Activated CD4-positive, alpha-beta T cell treated with anti-CD3 and anti-CD28 coated beads, Interleukin-2, amount 50 U/mL, for 1 hour (primary cell): ENCODE measurements around the gene UBD.

Source experiments
- DNase-seq: peaks from one replicate; pipeline ENCODE4 v3.0.0-alpha.2; 2020

The UBD gene

GRCh38 chr6:29561091-29561490, 1.6 kb upstream of the UBD start:
- no peak for DNase-seq

GRCh38 chr6:29558439-29559079, 973 bp downstream of the UBD start:
- DNase-seq, result no peak

- no peak for DNase-seq
Measured at GRCh38 chr6:29557320-29557719, 2.2 kb downstream of the UBD start.

GRCh38 chr6:29554764-29555163, 4.8 kb downstream of the UBD start:
- DNase-seq, result no peak

GRCh38 chr6:29553268-29554057, 6.1 kb downstream of the UBD start:
- no peak for DNase-seq

- DNase-seq, result no peak
Measured at GRCh38 chr6:29552512-29553051, 7.0 kb downstream of the UBD start.

- DNase-seq, result no peak
Measured at GRCh38 chr6:29547573-29547972, 12.0 kb downstream of the UBD start.

- DNase-seq, result no peak
Measured at GRCh38 chr6:29537714-29538403, 21.7 kb downstream of the UBD start.

GRCh38 chr6:29532320-29532951, 27.1 kb downstream of the UBD start:
- no peak for DNase-seq

- DNase-seq, result no peak
Measured at GRCh38 chr6:29531668-29532067, 27.9 kb downstream of the UBD start.

GRCh38 chr6:29530671-29531310, 28.7 kb downstream of the UBD start:
- DNase-seq, result no peak

GRCh38 chr6:29529956-29530355, 29.6 kb downstream of the UBD start:
- no peak for DNase-seq

- no peak for DNase-seq
Measured at GRCh38 chr6:29528988-29529560, 30.5 kb downstream of the UBD start.

GRCh38 chr6:29528300-29528931, 31.1 kb downstream of the UBD start:
- DNase-seq, result no peak

- no peak for DNase-seq
Measured at GRCh38 chr6:29527564-29527963, 32.0 kb downstream of the UBD start.

- DNase-seq, result no peak
Measured at GRCh38 chr6:29527126-29527525, 32.4 kb downstream of the UBD start.

- DNase-seq, result no peak
Measured at GRCh38 chr6:29525311-29525639, 34.3 kb downstream of the UBD start.

- DNase-seq, result no peak
Measured at GRCh38 chr6:29524444-29525310, 34.9 kb downstream of the UBD start.

GRCh38 chr6:29524044-29524443, 35.5 kb downstream of the UBD start:
- no peak for DNase-seq

- no peak for DNase-seq
Measured at GRCh38 chr6:29522227-29522626, 37.3 kb downstream of the UBD start.
